DMS153 treated with DMSO at 0.1 percent for 48 hours (cell line): ENCODE data around the gene HES4.
A peak's percentile ranks its signal among the peaks of the same experiment; 100 is the strongest.

Source experiments
- DNase-seq: peaks from one replicate; lab custom pipeline; 2025; ENCODE audit not compliant: unreplicated experiment; lab: John Stamatoyannopoulos, UW

Gene HES4, protein sequence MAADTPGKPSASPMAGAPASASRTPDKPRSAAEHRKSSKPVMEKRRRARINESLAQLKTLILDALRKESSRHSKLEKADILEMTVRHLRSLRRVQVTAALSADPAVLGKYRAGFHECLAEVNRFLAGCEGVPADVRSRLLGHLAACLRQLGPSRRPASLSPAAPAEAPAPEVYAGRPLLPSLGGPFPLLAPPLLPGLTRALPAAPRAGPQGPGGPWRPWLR

DNA sequence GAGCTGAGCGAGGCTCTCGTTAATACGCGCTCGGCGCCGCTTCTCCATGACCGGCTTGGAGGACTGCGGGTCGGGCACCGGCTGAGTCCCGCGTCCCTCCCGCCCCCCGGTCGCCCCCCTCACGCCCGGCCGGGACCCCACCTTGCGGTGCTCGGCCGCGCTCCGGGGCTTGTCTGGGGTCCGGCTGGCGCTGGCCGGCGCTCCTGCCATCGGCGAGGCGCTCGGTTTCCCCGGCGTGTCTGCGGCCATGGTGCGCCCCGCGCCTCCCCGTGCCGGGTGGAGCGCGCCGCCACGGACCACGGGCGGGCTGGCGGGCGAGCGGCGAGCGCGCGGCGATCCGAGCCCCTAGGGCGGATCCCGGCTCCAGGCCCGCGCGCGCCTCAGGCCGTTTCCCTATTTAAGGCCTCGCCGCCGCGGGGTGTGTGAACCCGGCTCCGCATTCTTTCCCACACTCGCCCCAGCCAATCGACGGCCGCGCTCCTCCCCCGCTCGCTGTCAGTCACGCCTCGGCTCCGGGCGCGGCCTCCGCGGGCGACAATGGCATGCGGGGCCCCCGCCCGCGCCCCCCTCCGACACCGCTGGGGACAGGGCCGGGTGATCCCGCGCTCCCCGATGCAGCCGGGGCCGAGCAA lies at the start of gene HES4:
Gene HES4 (minus strand): TSS at position 373 of the 632 bp plus-strand sequence. CDS start 124 bp downstream, at position 249.
- peak; percentile 74 for DNase-seq

DNA sequence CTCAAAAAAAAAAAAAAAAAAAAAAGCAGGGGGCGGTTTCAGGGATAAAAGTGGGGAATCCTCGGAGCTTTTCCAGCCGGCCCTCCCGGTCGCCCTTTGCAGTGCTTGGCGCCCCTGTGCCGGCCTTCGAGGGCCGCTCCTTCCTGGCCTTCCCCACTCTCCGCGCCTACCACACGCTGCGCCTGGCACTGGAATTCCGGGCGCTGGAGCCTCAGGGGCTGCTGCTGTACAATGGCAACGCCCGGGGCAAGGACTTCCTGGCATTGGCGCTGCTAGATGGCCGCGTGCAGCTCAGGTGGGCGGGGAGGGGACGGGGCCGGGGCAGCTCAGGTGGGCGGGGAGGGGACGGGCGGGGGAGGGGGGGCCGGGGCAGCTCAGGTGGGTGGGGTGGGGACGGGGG lies 48.9 kb upstream of the HES4 start:
- DNase-seq = no peak

DNA sequence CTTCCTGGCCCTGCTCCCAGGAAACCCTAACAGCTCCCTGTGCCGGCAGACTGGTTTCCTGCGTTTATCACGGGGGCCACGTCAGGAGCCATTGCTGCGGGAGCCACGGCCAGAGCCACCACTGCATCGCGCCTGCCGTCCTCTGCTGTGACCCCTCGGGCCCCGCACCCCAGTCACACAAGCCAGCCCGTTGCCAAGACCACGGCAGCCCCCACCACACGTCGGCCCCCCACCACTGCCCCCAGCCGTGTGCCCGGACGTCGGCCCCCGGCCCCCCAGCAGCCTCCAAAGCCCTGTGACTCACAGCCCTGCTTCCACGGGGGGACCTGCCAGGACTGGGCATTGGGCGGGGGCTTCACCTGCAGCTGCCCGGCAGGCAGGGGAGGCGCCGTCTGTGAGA lies 48.1 kb upstream of the HES4 start:
- no peak for DNase-seq

- no peak for DNase-seq
These were observed 47.5 kb upstream of the HES4 start for GRCh38 chr1:1047407-1047806.

DNA sequence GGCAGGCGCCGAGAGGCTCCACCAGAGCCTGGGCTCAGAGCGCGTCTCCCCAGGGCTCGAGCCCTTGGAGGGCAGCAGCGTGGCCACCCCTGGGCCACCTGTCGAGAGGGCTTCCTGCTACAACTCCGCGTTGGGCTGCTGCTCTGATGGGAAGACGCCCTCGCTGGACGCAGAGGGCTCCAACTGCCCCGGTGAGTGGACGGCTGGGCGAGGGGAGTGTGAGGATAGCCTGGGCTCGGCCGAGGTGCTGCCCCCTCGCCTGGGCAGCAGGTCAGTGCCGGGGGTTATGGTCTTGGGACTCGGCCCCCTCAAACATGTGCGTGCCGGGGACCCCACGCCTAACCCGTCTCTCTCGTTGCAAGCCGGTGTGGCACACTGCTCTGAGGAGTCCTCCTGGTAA lies 46.9 kb upstream of the HES4 start:
- no peak for DNase-seq

- no peak for DNase-seq
These were observed 46.3 kb upstream of the HES4 start for GRCh38 chr1:1046243-1046642.

GRCh38 chr1:1045129-1045528 lies 45.2 kb upstream of the HES4 start:
- DNase-seq = no peak

DNA sequence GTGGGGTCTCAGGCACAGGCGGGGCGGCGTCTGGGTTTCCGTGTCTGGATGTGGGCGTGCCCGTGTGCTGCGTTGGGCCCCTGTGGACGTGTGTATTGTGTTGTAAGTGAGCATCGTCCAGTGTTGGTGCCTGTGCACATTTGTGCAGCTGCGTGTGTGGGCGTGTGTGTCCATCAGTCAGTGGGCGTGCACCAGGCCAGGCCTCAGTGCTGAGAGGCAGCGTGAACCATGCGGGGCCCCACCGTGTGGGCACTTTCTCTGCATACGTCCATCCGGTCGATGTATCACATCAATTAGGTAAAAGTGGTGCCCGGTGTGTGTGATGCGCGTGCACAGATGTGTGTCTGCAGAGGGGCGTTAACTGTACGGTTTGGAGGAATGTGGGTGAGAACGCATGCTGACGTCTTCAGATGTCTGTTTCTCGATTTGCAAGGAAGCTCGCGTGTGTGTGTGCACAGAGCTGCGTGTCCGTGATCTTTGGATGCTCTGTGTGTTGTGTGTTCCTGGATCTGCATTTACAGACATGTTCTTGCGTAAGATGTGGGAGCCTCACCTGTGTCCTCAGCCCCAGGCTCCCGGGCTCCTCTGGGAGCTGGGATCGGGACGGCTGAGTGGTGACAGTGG lies 44.7 kb upstream of the HES4 start:
- DNase-seq = no peak

DNA sequence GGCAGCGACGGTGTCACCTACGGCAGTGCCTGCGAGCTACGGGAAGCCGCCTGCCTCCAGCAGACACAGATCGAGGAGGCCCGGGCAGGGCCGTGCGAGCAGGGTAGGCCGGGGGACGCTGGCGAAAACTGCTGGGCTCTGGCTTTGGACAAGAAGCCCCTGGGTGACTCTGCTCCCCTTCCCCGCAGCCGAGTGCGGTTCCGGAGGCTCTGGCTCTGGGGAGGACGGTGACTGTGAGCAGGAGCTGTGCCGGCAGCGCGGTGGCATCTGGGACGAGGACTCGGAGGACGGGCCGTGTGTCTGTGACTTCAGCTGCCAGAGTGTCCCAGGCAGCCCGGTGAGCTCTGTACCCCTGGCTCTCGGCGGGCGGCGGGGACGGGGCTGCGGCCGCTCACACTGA lies 44.0 kb upstream of the HES4 start:
- DNase-seq = no peak

GRCh38 chr1:1043411-1043810 lies 43.5 kb upstream of the HES4 start:
- no peak for DNase-seq

DNA sequence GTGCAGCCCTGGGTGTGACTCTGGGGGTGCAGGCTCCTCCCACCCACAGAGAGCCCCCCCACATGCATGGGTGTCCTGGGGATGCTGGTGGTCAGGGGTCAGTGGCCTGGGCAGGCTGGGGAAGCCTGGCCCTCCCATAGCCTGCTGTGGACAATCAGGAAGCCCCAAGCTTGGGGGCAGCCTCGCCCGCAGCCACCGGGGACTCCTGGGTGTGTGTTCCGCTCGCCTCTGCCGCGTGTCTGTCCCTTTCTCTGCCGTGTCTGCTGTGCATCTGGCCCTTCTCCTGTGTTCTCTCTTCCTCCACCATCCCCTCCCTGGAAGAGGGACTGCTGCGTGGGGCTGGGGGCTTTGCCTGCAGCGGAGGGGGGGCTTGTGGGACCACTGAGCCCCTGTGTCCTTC lies 42.9 kb upstream of the HES4 start:
- DNase-seq = no peak

DNA sequence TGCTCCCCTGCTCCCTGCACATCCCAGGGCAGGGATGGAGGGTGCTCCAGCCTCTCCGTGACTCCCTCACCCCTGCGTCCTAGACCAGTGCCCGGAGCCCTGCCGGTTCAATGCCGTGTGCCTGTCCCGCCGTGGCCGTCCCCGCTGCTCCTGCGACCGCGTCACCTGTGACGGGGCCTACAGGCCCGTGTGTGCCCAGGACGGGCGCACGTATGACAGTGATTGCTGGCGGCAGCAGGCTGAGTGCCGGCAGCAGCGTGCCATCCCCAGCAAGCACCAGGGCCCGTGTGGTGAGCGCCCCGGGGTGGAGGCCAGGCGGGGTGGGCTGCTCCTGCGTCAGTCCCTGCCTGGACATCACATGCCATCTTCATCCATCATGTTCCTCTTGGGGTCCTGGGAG lies 42.0 kb upstream of the HES4 start:
- no peak for DNase-seq

- DNase-seq = no peak
These were observed 41.2 kb upstream of the HES4 start for GRCh38 chr1:1041092-1041523.

DNA sequence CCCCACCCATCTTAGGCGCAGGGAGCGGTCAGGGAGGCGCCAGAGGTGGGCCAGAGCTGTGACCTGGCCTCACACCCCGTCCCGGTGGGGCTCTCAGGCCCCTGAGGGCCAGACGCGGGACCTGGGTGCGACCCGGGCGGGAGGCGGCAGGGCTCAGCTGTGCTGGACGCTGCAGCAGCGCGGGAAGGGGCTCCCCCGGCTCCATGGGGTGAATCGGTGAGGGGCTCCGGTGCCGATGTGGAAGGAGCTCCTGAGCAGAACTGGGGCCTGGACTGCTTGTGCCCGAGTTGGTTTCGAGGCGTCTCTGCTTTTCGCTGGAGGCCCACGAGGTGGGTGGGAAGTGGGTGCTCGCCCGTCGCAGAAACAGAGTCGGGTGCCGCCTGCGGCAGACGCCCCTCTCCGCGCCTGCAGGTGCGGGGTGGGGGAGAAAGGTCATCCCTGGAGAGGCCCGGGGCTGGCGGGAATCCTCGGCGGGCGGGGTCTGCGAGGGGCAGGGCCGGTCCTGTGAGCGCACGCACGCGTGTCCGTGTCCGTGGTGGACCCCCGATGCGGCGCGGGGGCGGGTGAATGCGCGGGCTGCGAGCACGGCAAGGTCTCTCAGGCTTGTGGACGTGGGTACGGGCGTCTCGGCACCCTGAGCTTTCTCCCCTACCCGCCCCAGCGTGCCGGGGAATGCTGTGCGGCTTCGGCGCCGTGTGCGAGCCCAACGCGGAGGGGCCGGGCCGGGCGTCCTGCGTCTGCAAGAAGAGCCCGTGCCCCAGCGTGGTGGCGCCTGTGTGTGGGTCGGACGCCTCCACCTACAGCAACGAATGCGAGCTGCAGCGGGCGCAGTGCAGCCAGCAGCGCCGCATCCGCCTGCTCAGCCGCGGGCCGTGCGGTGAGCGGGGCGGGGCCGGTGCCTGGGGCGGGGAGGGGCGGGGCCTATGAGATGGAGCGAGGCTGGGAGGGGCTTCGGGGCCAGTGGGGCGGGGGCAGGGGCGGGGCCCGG lies 40.4 kb upstream of the HES4 start:
- peak; percentile 46 for DNase-seq

GRCh38 chr1:1039145-1039910 lies 39.4 kb upstream of the HES4 start:
- no peak for DNase-seq

DNA sequence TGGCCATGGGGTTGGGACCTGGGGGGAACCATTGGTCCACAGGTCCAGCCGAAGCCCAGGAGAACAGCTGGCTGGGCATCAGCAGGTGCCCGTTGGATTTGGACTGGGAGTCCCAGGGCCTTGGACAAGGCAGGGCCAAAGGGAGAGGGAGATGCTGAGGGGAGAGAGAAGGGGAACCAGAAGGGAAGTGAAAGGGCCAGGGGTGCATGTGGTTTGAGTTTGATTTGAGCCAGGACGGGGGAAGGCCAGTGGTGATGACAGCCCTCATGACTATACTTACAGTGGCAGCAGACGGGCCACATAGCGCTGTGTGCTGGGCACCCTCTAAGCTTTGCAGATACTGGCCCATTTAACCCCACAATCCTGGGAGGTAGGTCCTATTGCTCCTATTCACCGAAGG lies 38.8 kb upstream of the HES4 start:
- DNase-seq = no peak

DNA sequence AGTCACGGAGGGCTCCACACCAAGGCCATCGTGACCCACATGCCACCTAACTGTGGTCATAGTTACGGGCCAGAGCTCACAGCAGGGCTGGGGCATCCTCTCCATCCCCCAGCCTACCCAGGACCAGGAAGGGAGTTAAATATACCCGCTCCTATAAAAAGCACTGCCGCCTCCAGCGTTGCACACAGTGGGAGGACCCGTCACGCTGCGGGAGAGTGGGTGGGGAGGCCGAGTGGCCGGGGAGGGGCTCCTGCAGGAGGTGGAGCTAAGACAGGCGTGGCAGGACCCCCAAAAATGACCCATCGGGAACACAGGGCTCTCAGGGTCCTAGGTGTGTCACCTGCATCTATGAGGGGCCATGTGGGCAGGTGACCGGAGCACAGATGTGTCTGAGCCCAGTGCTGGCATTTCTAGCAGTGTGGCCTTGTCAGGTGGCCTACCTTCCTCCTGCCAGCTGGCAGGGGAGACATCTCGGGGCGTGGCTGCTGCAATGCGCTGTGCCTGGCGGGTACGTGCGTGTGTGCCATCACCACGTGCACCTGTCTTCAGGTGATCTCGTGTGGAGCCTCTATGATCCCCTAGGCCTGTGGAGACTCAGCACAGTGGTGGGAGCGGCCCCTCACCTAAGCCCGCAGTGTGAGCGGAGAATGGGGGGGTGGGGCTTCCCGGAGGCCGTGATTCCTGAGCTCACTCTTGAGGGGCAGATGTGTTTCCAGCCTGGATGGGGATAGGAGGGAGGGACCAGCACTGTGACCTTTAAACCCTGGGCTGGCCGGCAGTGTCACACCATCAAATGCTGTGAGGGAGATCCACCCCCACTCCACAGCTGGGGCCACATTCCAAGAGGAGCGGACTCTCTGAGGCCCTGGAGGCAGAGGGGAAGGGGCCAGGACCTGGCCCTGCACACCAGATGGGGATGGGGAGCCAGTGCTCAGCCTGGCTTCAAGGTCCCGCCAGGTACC lies 37.8 kb upstream of the HES4 start:
- no peak for DNase-seq

- DNase-seq = no peak
These were observed 35.5 kb upstream of the HES4 start for GRCh38 chr1:1035291-1035943.

- DNase-seq = no peak
These were observed 34.5 kb upstream of the HES4 start for GRCh38 chr1:1034439-1034781.
